ENCODE results near the gene E2F6. TPM values are rescaled to one million over a fixed set of nuclear protein-coding genes. Genes with fewer than 3 reads are reported as not detected.
A peak's percentile ranks its signal among the peaks of the same experiment; 100 is the strongest.

Gene E2F6
- total and polyA plus RNA-seq, 2 of the 13 experiments (the other 11 are each of a cell fraction or from before 2014, with no cell fraction given): 27.3 to 36.0 TPM

DNA sequence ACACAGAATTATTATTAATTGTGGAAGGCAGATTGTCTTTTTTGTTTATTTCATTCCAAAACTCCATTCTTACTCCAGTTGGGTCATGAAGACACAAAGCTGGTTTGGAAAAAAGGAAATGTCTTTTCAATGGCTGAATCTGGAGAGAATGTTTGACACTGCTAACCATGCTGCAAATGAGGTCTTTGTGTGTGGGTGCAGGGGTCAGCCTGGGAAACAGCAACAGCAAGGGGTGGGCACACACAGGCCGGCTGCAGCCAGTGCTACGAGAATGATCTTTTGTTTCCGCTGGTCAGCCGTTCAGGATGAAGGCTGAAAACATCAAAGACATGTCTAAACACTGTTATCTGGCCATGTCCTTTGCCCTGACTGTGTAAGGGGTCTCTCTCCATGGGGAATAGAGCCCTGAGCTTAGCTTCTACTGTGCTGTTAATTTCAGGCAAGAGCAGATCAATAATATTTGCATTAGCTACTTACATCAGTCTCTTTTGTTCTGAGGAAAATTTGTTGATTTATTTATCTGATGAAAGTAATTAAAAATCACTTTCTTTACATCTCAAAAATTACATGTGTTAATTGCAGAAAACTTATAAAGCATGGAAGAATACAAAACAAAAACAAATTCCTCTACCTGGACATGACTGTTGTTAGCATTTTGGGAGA, 33.3 kb upstream of the E2F6 start (continued):
- TF ChIP-seq JDP2 (CRISPR knock-in tag; IDR thresholded peaks at IDR 0.05; ENCODE audit: borderline replicate concordance) (no peak; the same call in 1 of the 2 replicates), RARG (CRISPR knock-in tag; IDR thresholded peaks at IDR 0.05; ENCODE audit: low read depth) (0 out of 2 replicates have a peak, but pooled peaks have one; percentile 72), ZBTB38 (CRISPR knock-in tag; IDR thresholded peaks at IDR 0.05) (peak; percentile 97), RORA (CRISPR knock-in tag; IDR thresholded peaks at IDR 0.05) (no peak), ZBTB21 (CRISPR knock-in tag; IDR thresholded peaks at IDR 0.05) (0 out of 2 replicates have a peak, but pooled peaks have one; percentile 35), HHEX (CRISPR knock-in tag; IDR thresholded peaks at IDR 0.05) (peak; percentile 53; the same call in 1 of the 2 replicates), NR2C2 (CRISPR knock-in tag; IDR thresholded peaks at IDR 0.05; ENCODE audit: borderline replicate concordance) (peak; percentile 93), CBFB (CRISPR knock-in tag; IDR thresholded peaks at IDR 0.05) (peak; percentile 95), DMAP1 (CRISPR knock-in tag; IDR thresholded peaks at IDR 0.05) (peak; percentile 91), ZC3H13 (CRISPR knock-in tag; IDR thresholded peaks at IDR 0.05) (no peak), IRF1 (CRISPR knock-in tag; IDR thresholded peaks at IDR 0.05; ENCODE audit: low read depth) (peak; percentile 92; the same call in 1 of the 2 replicates), MXI1 (IDR thresholded peaks at IDR 0.05; ENCODE audit: borderline replicate concordance, low read depth, low read length) (peak; percentile 87; the same call in 1 of the 3 replicates), NCOR1 (IDR thresholded peaks at IDR 0.05; ENCODE audit: borderline replicate concordance, low read length) (peak; percentile 96), SMC3 (IDR thresholded peaks at IDR 0.05; ENCODE audit: low read length) (peak; percentile 55), ZNF264 (CRISPR knock-in tag; IDR thresholded peaks at IDR 0.05) (peak; percentile 93; the same call in 1 of the 2 replicates), TMF1 (CRISPR knock-in tag; IDR thresholded peaks at IDR 0.05; ENCODE audit: low read depth) (no peak), MATR3 (CRISPR knock-in tag; IDR thresholded peaks at IDR 0.05) (no peak), ZNF850 (CRISPR knock-in tag; conservative IDR thresholded peaks at IDR 0.05) (no peak), ZFAT (CRISPR knock-in tag; conservative IDR thresholded peaks at IDR 0.05) (no peak), NFIC (IDR thresholded peaks at IDR 0.05; ENCODE audit: low read length) (peak; percentile 98), NKX3-1 (CRISPR knock-in tag; IDR thresholded peaks at IDR 0.05) (0 out of 2 replicates have a peak, but pooled peaks have one; percentile 43)
- TF ChIP-seq, protein P1, sequence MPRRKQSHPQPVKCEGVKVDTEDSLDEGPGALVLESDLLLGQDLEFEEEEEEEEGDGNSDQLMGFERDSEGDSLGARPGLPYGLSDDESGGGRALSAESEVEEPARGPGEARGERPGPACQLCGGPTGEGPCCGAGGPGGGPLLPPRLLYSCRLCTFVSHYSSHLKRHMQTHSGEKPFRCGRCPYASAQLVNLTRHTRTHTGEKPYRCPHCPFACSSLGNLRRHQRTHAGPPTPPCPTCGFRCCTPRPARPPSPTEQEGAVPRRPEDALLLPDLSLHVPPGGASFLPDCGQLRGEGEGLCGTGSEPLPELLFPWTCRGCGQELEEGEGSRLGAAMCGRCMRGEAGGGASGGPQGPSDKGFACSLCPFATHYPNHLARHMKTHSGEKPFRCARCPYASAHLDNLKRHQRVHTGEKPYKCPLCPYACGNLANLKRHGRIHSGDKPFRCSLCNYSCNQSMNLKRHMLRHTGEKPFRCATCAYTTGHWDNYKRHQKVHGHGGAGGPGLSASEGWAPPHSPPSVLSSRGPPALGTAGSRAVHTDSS (CRISPR knock-in tag; conservative IDR thresholded peaks at IDR 0.05): no peak
- TF ChIP-seq, protein P2, sequence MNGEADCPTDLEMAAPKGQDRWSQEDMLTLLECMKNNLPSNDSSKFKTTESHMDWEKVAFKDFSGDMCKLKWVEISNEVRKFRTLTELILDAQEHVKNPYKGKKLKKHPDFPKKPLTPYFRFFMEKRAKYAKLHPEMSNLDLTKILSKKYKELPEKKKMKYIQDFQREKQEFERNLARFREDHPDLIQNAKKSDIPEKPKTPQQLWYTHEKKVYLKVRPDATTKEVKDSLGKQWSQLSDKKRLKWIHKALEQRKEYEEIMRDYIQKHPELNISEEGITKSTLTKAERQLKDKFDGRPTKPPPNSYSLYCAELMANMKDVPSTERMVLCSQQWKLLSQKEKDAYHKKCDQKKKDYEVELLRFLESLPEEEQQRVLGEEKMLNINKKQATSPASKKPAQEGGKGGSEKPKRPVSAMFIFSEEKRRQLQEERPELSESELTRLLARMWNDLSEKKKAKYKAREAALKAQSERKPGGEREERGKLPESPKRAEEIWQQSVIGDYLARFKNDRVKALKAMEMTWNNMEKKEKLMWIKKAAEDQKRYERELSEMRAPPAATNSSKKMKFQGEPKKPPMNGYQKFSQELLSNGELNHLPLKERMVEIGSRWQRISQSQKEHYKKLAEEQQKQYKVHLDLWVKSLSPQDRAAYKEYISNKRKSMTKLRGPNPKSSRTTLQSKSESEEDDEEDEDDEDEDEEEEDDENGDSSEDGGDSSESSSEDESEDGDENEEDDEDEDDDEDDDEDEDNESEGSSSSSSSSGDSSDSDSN (CRISPR knock-in tag; IDR thresholded peaks at IDR 0.05): peak; percentile 76
- TF ChIP-seq, protein P3, sequence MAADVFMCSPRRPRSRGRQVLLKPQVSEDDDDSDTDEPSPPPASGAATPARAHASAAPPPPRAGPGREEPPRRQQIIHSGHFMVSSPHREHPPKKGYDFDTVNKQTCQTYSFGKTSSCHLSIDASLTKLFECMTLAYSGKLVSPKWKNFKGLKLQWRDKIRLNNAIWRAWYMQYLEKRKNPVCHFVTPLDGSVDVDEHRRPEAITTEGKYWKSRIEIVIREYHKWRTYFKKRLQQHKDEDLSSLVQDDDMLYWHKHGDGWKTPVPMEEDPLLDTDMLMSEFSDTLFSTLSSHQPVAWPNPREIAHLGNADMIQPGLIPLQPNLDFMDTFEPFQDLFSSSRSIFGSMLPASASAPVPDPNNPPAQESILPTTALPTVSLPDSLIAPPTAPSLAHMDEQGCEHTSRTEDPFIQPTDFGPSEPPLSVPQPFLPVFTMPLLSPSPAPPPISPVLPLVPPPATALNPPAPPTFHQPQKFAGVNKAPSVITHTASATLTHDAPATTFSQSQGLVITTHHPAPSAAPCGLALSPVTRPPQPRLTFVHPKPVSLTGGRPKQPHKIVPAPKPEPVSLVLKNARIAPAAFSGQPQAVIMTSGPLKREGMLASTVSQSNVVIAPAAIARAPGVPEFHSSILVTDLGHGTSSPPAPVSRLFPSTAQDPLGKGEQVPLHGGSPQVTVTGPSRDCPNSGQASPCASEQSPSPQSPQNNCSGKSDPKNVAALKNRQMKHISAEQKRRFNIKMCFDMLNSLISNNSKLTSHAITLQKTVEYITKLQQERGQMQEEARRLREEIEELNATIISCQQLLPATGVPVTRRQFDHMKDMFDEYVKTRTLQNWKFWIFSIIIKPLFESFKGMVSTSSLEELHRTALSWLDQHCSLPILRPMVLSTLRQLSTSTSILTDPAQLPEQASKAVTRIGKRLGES (CRISPR knock-in tag; IDR thresholded peaks at IDR 0.05; ENCODE audit: borderline replicate concordance): no peak

All from HepG2 (cell line).